Ishikawa (cell line): ENCODE data around the gene ARID3A.

Experiments used
- CEBPB ChIP-seq: IDR thresholded peaks from 2 replicates; pipeline ENCODE4 v1.6.1; 2012
- CREB1 ChIP-seq: IDR thresholded peaks from 2 replicates; pipeline ENCODE4 v1.6.1; 2012; ENCODE audit warnings: low read depth
- EGR1 ChIP-seq: IDR thresholded peaks from 2 replicates; pipeline ENCODE4 v1.6.1; 2012
- EP300 ChIP-seq: IDR thresholded peaks from 2 replicates; pipeline ENCODE4 v1.6.1; 2012; ENCODE audit warnings: borderline replicate concordance
- FOXM1 ChIP-seq: IDR thresholded peaks from 2 replicates; pipeline ENCODE4 v1.6.1; 2012; ENCODE audit warnings: low read depth, borderline replicate concordance
- NFIC ChIP-seq: IDR thresholded peaks from 2 replicates; pipeline ENCODE4 v1.6.1; 2012
- RAD21 ChIP-seq: IDR thresholded peaks from 2 replicates; pipeline ENCODE4 v1.6.1; 2012; ENCODE audit warnings: low read depth
- TAF1 ChIP-seq: IDR thresholded peaks from 2 replicates; pipeline ENCODE4 v1.6.1; 2012; ENCODE audit warnings: low read depth, mild to moderate bottlenecking
- TCF12 ChIP-seq: IDR thresholded peaks from 2 replicates; pipeline ENCODE4 v1.6.1; 2012; ENCODE audit warnings: low read depth
- TEAD4 ChIP-seq: IDR thresholded peaks from 2 replicates; pipeline ENCODE4 v1.6.1; 2012
- YY1 ChIP-seq: IDR thresholded peaks from 2 replicates; pipeline ENCODE4 v1.6.1; 2012; ENCODE audit warnings: low read depth
- ZBTB7A ChIP-seq: IDR thresholded peaks from 2 replicates; pipeline ENCODE4 v1.6.1; 2012; ENCODE audit warnings: low read depth
- TF ChIP-seq, protein P1 (sequence below): IDR thresholded peaks from 2 replicates; pipeline ENCODE4 v1.6.1; 2012
- TF ChIP-seq, protein P2 (sequence below): IDR thresholded peaks from 2 replicates; pipeline ENCODE4 v1.6.1; 2012; ENCODE audit warnings: low read depth, mild to moderate bottlenecking
- TF ChIP-seq, protein P3 (sequence below): IDR thresholded peaks from 2 replicates; pipeline ENCODE4 v1.6.1; 2012

ARID3A gene

DNA sequence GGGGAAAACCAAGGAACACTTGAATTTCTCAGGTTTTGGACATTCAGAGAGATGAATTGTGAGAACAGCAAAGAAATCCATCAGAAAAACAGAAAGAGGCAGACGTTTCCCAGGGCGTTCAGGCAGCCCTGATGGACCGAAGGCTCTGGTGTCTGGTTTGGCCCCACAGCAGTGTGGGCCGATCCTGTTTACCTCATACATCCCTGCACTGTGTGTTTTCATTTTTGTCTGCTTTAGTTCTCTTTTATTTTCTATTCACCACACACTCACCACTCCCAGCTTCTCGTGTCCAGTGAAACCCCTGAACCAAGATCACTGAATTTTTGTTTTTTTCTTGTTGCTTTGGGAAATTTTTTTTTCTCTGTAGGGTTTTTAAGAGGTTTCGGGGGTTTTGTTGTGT is 46.4 kb downstream of the ARID3A start:
- no peak for TF ChIP-seq ZBTB7A
- no peak for TF ChIP-seq CREB1
- TF ChIP-seq, protein P1, sequence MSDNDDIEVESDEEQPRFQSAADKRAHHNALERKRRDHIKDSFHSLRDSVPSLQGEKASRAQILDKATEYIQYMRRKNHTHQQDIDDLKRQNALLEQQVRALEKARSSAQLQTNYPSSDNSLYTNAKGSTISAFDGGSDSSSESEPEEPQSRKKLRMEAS = no peak
- no peak for TF ChIP-seq EP300
- TF ChIP-seq, protein P2, sequence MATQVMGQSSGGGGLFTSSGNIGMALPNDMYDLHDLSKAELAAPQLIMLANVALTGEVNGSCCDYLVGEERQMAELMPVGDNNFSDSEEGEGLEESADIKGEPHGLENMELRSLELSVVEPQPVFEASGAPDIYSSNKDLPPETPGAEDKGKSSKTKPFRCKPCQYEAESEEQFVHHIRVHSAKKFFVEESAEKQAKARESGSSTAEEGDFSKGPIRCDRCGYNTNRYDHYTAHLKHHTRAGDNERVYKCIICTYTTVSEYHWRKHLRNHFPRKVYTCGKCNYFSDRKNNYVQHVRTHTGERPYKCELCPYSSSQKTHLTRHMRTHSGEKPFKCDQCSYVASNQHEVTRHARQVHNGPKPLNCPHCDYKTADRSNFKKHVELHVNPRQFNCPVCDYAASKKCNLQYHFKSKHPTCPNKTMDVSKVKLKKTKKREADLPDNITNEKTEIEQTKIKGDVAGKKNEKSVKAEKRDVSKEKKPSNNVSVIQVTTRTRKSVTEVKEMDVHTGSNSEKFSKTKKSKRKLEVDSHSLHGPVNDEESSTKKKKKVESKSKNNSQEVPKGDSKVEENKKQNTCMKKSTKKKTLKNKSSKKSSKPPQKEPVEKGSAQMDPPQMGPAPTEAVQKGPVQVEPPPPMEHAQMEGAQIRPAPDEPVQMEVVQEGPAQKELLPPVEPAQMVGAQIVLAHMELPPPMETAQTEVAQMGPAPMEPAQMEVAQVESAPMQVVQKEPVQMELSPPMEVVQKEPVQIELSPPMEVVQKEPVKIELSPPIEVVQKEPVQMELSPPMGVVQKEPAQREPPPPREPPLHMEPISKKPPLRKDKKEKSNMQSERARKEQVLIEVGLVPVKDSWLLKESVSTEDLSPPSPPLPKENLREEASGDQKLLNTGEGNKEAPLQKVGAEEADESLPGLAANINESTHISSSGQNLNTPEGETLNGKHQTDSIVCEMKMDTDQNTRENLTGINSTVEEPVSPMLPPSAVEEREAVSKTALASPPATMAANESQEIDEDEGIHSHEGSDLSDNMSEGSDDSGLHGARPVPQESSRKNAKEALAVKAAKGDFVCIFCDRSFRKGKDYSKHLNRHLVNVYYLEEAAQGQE = no peak
- TF ChIP-seq RAD21 = no peak
- TF ChIP-seq EGR1 = no peak
- no peak for TF ChIP-seq CEBPB
- no peak for TF ChIP-seq TCF12
- no peak for TF ChIP-seq NFIC
- TF ChIP-seq, protein P3, sequence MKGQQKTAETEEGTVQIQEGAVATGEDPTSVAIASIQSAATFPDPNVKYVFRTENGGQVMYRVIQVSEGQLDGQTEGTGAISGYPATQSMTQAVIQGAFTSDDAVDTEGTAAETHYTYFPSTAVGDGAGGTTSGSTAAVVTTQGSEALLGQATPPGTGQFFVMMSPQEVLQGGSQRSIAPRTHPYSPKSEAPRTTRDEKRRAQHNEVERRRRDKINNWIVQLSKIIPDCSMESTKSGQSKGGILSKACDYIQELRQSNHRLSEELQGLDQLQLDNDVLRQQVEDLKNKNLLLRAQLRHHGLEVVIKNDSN = no peak
- no peak for TF ChIP-seq TAF1
- no peak for TF ChIP-seq FOXM1
- TF ChIP-seq TEAD4 = no peak
- TF ChIP-seq YY1 = no peak

DNA sequence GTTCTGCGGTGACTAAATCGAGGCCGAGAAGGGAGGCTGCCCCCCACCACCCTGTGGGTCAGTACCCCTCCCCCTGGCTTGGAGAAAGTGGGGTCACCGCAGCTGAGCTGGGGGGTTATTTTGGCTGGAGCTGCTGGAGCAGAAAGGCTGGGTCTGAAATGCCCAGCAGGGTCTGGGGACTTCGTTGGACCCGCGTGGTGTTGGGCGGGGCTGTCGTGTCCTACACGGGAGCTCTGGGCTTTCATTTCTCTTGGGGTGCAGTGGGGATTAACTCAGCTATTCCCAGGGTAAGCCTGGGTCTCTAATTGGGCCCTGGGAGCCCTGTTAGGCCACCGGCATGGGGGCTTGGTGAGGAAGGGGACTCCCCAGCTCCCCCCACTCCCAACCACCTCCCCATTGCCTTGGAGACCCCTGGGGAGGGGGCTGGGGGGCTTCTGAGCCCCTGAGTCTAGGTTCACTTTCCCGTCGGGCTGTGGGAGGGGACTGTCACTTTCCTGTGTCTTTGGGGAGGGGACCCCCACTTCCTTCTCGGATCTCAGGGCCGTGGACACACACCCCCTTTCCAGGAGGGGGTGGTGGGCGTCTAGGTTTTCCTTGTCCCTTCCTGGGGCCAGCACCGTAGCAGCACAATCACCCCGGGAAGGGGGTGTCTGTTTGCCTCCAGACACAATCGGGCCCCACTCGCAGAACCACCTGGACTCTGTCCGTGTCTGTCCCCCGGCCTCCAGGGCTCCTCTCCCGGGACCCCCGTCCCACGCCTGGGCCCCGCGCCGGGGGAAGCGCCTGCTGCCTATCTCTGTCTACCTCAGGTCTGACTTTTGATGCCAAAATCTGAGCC is 48.1 kb downstream of the ARID3A start:
- TF ChIP-seq, protein P1 = no peak
- TF ChIP-seq, protein P3 = no peak
- TF ChIP-seq TEAD4 = no peak
- TF ChIP-seq, protein P2 = no peak
- TF ChIP-seq ZBTB7A = peak; percentile 34; the same call in 1 of the 2 replicates

DNA sequence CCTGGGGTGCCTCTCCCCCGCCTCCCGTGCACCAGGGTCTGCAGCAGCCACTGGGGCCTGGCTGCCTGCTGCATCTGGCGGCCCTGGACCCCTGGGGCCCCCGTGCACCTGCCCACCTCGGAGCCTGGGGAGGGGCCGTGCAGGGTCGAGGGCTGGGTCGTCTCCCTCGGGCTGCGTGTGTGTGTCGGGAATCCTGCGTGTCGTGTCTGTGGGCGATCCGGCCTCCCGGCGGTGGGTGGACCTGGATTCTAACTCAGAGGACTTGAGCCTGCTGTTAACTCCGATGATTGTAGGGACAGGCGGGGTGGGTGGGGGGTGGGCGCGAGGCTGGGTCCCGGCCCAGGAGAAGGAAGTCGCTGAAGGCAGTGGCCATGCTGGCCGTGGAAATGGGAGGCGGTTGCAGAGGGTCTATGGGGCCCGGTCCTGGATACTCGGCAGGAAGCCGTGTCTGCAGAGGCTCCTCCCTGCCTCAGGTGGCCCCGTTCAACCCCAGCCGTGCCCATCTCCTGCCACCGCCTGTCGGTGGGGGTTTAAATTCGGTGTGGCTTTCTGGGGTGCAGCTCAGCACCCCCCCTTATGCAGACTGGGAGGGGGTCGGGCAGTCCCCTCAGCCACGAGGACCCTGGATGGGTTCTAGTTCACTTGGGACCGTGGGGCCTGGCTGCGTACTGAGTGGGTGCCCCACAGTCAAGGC is 48.9 kb downstream of the ARID3A start:
- TF ChIP-seq CREB1 = no peak
- no peak for TF ChIP-seq FOXM1
- no peak for TF ChIP-seq RAD21
- TF ChIP-seq EGR1 = no peak
- no peak; the same call in 1 of the 2 replicates for TF ChIP-seq ZBTB7A

DNA sequence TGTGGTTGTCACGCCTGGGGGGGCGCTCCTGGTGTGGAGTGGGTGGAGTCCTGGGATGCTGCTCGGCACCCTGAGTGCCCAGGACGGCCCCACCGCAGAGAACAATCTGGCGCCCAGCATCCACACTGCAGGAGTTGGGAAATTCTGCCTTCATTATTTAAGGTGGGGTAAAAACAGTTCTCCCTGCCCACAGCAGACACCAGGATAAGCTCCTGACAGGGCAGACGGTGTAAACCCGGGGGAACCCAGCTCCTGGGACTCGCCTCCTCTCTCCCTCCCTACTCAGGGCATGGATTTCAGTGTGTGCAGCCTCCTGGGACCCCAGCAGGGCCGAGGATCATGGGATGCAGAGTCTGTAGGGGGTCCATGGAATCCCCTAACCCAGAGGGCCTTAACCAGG is 50.6 kb downstream of the ARID3A start:
- TF ChIP-seq TAF1 (no peak), EGR1 (no peak), NFIC (no peak), YY1 (no peak), CEBPB (no peak), RAD21 (no peak), ZBTB7A (no peak), TEAD4 (no peak), EP300 (no peak), CREB1 (no peak)
- TF ChIP-seq, protein P2 = no peak
- TF ChIP-seq, protein P1 = no peak
- TF ChIP-seq, protein P3 = no peak
